GM23248 (cell line): ENCODE measurements around the gene LSS.

ENCODE experiments used
- EZH2 ChIP-seq: fragments of 200-600 bp; sonication (generic); IDR thresholded peaks from 2 replicates; pipeline ENCODE4 v1.6.1; 2018; ENCODE audit warnings: antibody characterized with exemption, mild to moderate bottlenecking; ENCODE audit not compliant: insufficient read depth, poor library complexity, severe bottlenecking
- EZH2phosphoT487 ChIP-seq: fragments of 200-600 bp; sonication (generic); IDR thresholded peaks from 2 replicates; pipeline ENCODE4 v1.6.1; 2018; ENCODE audit warnings: antibody characterized with exemption, moderate library complexity, mild to moderate bottlenecking, low read depth; ENCODE audit not compliant: insufficient read depth

DNA sequence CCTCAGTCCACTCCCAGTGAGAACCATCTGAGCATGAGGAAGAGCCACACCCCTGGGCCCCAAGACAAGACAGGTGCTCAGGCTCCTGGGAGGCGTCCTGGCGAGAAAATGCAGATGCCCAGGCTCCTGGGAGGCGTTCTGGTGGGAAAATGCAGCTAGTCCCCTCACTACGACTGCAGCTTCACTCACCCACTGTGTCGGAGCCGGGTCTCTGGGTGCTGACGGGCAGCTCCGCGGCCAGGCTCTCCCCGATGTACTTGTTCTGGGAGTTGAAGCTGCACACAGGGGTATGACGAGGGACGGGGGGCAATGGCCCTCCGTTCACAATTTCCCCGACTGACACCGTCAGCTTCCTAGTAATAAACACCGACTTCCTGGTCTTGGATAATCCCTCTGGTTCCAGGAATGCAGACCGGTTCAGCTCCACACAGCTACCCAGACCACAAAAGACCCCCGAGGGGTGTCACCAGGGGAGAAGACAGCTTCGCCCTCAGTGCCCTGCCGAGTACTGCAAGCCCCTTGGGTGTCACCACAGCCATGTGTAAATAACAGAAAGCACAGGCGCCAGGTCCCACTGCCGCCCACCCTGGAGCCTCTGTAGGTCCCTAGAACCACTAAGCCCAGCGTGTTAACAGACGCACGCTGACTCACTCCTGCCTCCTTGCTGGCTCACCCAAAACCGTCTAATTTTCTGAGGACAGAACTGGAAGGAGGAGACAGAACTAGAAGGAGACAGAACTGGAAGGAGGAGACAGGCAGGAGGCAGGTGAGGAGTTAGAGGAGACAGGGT is 37.4 kb upstream of the LSS start:
- TF ChIP-seq EZH2, result no peak
- no peak for TF ChIP-seq EZH2phosphoT487
